HepG2 (cell line): ENCODE results near the gene UCN. TPM values are rescaled to one million over a fixed set of nuclear protein-coding genes. Genes with fewer than 3 reads are reported as not detected.

Source experiments
- ASH2L ChIP-seq: fragments of 300-600, 200-600 bp; sonication (generic); IDR thresholded peaks from 2 replicates; pipeline ENCODE4 v1.7.0; 2017; ENCODE audit warnings: low read depth, mild to moderate bottlenecking, moderate library complexity, mixed read lengths, low read length; ENCODE audit not compliant: insufficient read length
- ATF5 ChIP-seq: sonication (generic); formaldehyde crosslinking; IDR thresholded peaks from 2 replicates; pipeline ENCODE4 v1.4.0; 2020; ENCODE audit warnings: mild to moderate bottlenecking, low read depth, missing genetic modification reagents
- EHMT2 ChIP-seq: fragments of 200-600 bp; sonication (generic); IDR thresholded peaks from 2 replicates; pipeline ENCODE4 v1.7.0; 2017; ENCODE audit warnings: antibody characterized with exemption, low read depth, low read length, borderline replicate concordance
- ELK4 ChIP-seq: sonication (generic); formaldehyde crosslinking; IDR thresholded peaks from 2 replicates; pipeline ENCODE4 v1.9.0; 2021; ENCODE audit warnings: missing genetic modification reagents, borderline replicate concordance
- ETV5 ChIP-seq: IDR thresholded peaks from 2 replicates; pipeline ENCODE4 v1.6.1; 2018; ENCODE audit warnings: missing biosample characterization, missing genetic modification reagents, inconsistent platforms, borderline replicate concordance
- GABPA ChIP-seq, 2 experiments: IDR thresholded peaks; 2 replicates each; pipeline ENCODE4 v1.6.1; 2011 to 2016; ENCODE audit warnings: low read depth in 2 of 2, low read length in 1 of 2, missing biosample characterization in 1 of 2, missing genetic modification characterization in 1 of 2
- HDAC6 ChIP-seq: fragments of 200-600 bp; sonication (generic); IDR thresholded peaks from 2 replicates; pipeline ENCODE4 v1.7.0; 2017; ENCODE audit warnings: mild to moderate bottlenecking, antibody characterized with exemption, low read length, low read depth
- IKZF1 ChIP-seq: fragments of 450-650 bp; IDR thresholded peaks from 2 replicates; pipeline ENCODE4 v1.7.1; 2016
- SKI ChIP-seq: fragments of 450-650 bp; IDR thresholded peaks from one replicate; pipeline ENCODE4 v1.6.1; 2018; ENCODE audit warnings: mild to moderate bottlenecking; ENCODE audit not compliant: partially characterized antibody
- THYN1 ChIP-seq: sonication (generic); formaldehyde crosslinking; IDR thresholded peaks from 2 replicates; pipeline ENCODE4 v1.8.1; 2023; ENCODE audit warnings: low read depth, mild to moderate bottlenecking, moderate library complexity, missing genetic modification reagents, borderline replicate concordance
- ZBTB49 ChIP-seq: sonication (generic); formaldehyde crosslinking; IDR thresholded peaks from 2 replicates; pipeline ENCODE4 v1.4.0; 2020; ENCODE audit warnings: missing genetic modification reagents, borderline replicate concordance
- ZNF367 ChIP-seq: sonication (generic); formaldehyde crosslinking; IDR thresholded peaks from 2 replicates; pipeline ENCODE4 v1.4.0; 2020; ENCODE audit warnings: missing genetic modification reagents, borderline replicate concordance
- ZNF432 ChIP-seq: sonication (generic); formaldehyde crosslinking; IDR thresholded peaks from 2 replicates; pipeline ENCODE4 v1.5.0; 2020; ENCODE audit warnings: missing genetic modification reagents, mild to moderate bottlenecking, borderline replicate concordance
- polyA plus RNA-seq, 8 experiments: library from polyadenylated mRNA; depleted of rRNA in 3 of 8; stranded (reverse) in 7 of 8; unstranded in 1 of 8; fragments of >200 nt; fragmentation: Illumina TruSeq in 4 of 8; extraction: Trizol in 4 of 8; gene quantifications; 2 replicates each; pipeline versions ENCODE4 v1.2.1 to v1.2.3, GENCODE V29; 2011 to 2016; ENCODE audit warnings: low read depth in 4 of 8, missing spikeins in 1 of 8, mixed read lengths in 1 of 8; ENCODE audit not compliant: insufficient read depth in 1 of 8
- total RNA-seq, 5 experiments: library from RNA; depleted of rRNA; stranded (reverse); fragments of >200 nt; fragmentation: Illumina TruSeq; extraction: Trizol; gene quantifications; 2 replicates each; pipeline ENCODE4 v1.2.3, GENCODE V29; 2016; ENCODE audit warnings: low read depth in 1 of 5
- TF ChIP-seq, protein P1 (sequence below): sonication (generic); formaldehyde crosslinking; IDR thresholded peaks from 2 replicates; pipeline ENCODE4 v1.5.0; 2020; ENCODE audit warnings: missing genetic modification reagents
- TF ChIP-seq, protein P2 (sequence below): sonication (generic); formaldehyde crosslinking; IDR thresholded peaks from 2 replicates; pipeline ENCODE4 v1.5.0; 2020; ENCODE audit warnings: missing genetic modification reagents
- TF ChIP-seq, protein P3 (sequence below): sonication (generic); formaldehyde crosslinking; IDR thresholded peaks from 2 replicates; pipeline ENCODE4 v1.9.0; 2021; ENCODE audit warnings: missing genetic modification reagents, borderline replicate concordance
- TF ChIP-seq, protein P4 (sequence below): conservative IDR thresholded peaks from 2 replicates; pipeline ENCODE4 v1.6.1; 2018; ENCODE audit warnings: missing genetic modification reagents

The UCN gene
- total and polyA plus RNA-seq, 2 of the 13 experiments (the other 11 are each of a cell fraction or from before 2014, with no cell fraction given), result 1.2 to 2.3 TPM

- no peak for TF ChIP-seq ZBTB49 (CRISPR knock-in tag)
- TF ChIP-seq HDAC6, result no peak
- peak; percentile 35; the same call in 1 of the 2 replicates for TF ChIP-seq ETV5 (CRISPR knock-in tag)
- TF ChIP-seq SKI, result peak; percentile 29
- TF ChIP-seq, protein P1, sequence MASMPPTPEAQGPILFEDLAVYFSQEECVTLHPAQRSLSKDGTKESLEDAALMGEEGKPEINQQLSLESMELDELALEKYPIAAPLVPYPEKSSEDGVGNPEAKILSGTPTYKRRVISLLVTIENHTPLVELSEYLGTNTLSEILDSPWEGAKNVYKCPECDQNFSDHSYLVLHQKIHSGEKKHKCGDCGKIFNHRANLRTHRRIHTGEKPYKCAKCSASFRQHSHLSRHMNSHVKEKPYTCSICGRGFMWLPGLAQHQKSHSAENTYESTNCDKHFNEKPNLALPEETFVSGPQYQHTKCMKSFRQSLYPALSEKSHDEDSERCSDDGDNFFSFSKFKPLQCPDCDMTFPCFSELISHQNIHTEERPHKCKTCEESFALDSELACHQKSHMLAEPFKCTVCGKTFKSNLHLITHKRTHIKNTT (CRISPR knock-in tag), result no peak
- no peak for TF ChIP-seq GABPA (IDR thresholded peaks at IDR 0.05; ENCODE audit: low read depth, low read length)
- TF ChIP-seq GABPA (CRISPR knock-in tag; IDR thresholded peaks at IDR 0.05; ENCODE audit: low read depth), result no peak
- TF ChIP-seq, protein P2, sequence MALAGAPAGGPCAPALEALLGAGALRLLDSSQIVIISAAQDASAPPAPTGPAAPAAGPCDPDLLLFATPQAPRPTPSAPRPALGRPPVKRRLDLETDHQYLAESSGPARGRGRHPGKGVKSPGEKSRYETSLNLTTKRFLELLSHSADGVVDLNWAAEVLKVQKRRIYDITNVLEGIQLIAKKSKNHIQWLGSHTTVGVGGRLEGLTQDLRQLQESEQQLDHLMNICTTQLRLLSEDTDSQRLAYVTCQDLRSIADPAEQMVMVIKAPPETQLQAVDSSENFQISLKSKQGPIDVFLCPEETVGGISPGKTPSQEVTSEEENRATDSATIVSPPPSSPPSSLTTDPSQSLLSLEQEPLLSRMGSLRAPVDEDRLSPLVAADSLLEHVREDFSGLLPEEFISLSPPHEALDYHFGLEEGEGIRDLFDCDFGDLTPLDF (CRISPR knock-in tag), result no peak
- no peak for TF ChIP-seq ATF5 (CRISPR knock-in tag)
- TF ChIP-seq EHMT2, result no peak
- TF ChIP-seq THYN1, result no peak
- TF ChIP-seq, protein P3, sequence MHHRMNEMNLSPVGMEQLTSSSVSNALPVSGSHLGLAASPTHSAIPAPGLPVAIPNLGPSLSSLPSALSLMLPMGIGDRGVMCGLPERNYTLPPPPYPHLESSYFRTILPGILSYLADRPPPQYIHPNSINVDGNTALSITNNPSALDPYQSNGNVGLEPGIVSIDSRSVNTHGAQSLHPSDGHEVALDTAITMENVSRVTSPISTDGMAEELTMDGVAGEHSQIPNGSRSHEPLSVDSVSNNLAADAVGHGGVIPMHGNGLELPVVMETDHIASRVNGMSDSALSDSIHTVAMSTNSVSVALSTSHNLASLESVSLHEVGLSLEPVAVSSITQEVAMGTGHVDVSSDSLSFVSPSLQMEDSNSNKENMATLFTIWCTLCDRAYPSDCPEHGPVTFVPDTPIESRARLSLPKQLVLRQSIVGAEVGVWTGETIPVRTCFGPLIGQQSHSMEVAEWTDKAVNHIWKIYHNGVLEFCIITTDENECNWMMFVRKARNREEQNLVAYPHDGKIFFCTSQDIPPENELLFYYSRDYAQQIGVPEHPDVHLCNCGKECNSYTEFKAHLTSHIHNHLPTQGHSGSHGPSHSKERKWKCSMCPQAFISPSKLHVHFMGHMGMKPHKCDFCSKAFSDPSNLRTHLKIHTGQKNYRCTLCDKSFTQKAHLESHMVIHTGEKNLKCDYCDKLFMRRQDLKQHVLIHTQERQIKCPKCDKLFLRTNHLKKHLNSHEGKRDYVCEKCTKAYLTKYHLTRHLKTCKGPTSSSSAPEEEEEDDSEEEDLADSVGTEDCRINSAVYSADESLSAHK (CRISPR knock-in tag), result no peak
- no peak for TF ChIP-seq ASH2L
- TF ChIP-seq ZNF432, result no peak
- peak; percentile 28; the same call in 1 of the 2 replicates for TF ChIP-seq ELK4
- no peak for TF ChIP-seq ZNF367 (CRISPR knock-in tag)
- no peak for TF ChIP-seq IKZF1
- TF ChIP-seq, protein P4, sequence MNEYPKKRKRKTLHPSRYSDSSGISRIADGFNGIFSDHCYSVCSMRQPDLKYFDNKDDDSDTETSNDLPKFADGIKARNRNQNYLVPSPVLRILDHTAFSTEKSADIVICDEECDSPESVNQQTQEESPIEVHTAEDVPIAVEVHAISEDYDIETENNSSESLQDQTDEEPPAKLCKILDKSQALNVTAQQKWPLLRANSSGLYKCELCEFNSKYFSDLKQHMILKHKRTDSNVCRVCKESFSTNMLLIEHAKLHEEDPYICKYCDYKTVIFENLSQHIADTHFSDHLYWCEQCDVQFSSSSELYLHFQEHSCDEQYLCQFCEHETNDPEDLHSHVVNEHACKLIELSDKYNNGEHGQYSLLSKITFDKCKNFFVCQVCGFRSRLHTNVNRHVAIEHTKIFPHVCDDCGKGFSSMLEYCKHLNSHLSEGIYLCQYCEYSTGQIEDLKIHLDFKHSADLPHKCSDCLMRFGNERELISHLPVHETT (CRISPR knock-in tag), result peak; percentile 75; the same call in 1 of the 2 replicates
Measured at GRCh38 chr2:27264753-27265535, 43.3 kb downstream of the UCN start (continued).
